HepG2 (cell line): Measurements from ENCODE around the gene SQOR.

Source experiments
- CBX2 ChIP-seq, 2 experiments: fragments of 200-600 bp in 1 of 2; sonication (generic); formaldehyde crosslinking in 1 of 2; IDR thresholded peaks; 2 replicates each; pipeline versions ENCODE4 v1.7.0 to v1.8.1; 2018 to 2022; ENCODE audit warnings: low read depth in 2 of 2, low read length in 1 of 2, mild to moderate bottlenecking in 1 of 2, missing genetic modification reagents in 1 of 2
- CEBPB ChIP-seq: IDR thresholded peaks from 2 replicates; pipeline ENCODE4 v1.6.1; 2011; ENCODE audit warnings: low read depth, low read length, improper control_type of control experiment, borderline replicate concordance
- CREB1 ChIP-seq, 2 experiments: fragments of 450-650 bp in 1 of 2; IDR thresholded peaks; 2 replicates each; pipeline ENCODE4 v1.6.1; 2016 to 2017; ENCODE audit warnings: control low read depth in 1 of 2, mild to moderate bottlenecking in 1 of 2, missing compliant biosample characterization in 1 of 2, missing genetic modification characterization in 1 of 2
- ISL2 ChIP-seq: sonication (generic); formaldehyde crosslinking; IDR thresholded peaks from 2 replicates; pipeline ENCODE4 v1.5.0; 2020; ENCODE audit warnings: missing genetic modification reagents
- NFRKB ChIP-seq: fragments of 450-650 bp; IDR thresholded peaks from 2 replicates; pipeline ENCODE4 v1.6.1; 2017
- PHF8 ChIP-seq: sonication (generic); formaldehyde crosslinking; IDR thresholded peaks from 2 replicates; pipeline ENCODE4 v1.5.0; 2020; ENCODE audit warnings: missing genetic modification reagents
- RBAK ChIP-seq: sonication (generic); formaldehyde crosslinking; IDR thresholded peaks from 2 replicates; pipeline ENCODE4 v1.5.1; 2020; ENCODE audit warnings: mild to moderate bottlenecking, missing genetic modification reagents
- ZNF577 ChIP-seq: sonication (generic); formaldehyde crosslinking; IDR thresholded peaks from 2 replicates; pipeline ENCODE4 v1.4.0; 2020; ENCODE audit warnings: mild to moderate bottlenecking, low read depth, missing genetic modification reagents, borderline replicate concordance
- TF ChIP-seq, protein P1 (sequence below): sonication (generic); formaldehyde crosslinking; IDR thresholded peaks from 2 replicates; pipeline ENCODE4 v1.5.1; 2020; ENCODE audit warnings: mild to moderate bottlenecking, moderate library complexity, missing genetic modification reagents

DNA sequence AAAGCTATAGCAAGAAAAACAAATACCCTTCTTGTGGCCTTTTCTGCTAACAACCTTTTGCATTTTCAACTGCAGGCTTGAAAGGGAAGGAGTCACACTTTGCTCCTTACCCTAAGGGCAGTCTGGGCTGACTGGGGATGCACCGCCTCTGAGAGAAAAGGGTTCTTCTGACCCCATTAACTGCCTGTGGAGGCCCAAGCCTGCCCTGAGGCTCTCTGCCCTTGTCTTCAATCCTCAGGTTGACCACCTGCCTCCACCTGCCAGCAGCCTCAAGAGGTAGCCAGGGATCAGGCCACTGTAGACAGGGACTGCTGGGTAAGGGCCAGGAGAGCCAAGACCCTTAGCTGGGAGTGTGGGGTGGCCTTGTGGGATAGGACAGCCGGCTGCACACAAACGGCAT lies 93.8 kb downstream of the SQOR start:
- TF ChIP-seq, protein P1, sequence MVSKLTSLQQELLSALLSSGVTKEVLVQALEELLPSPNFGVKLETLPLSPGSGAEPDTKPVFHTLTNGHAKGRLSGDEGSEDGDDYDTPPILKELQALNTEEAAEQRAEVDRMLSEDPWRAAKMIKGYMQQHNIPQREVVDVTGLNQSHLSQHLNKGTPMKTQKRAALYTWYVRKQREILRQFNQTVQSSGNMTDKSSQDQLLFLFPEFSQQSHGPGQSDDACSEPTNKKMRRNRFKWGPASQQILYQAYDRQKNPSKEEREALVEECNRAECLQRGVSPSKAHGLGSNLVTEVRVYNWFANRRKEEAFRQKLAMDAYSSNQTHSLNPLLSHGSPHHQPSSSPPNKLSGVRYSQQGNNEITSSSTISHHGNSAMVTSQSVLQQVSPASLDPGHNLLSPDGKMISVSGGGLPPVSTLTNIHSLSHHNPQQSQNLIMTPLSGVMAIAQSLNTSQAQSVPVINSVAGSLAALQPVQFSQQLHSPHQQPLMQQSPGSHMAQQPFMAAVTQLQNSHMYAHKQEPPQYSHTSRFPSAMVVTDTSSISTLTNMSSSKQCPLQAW (CRISPR knock-in tag), result no peak
- TF ChIP-seq ZNF577 (CRISPR knock-in tag) (no peak), CBX2 (IDR thresholded peaks at IDR 0.05; ENCODE audit: low read depth, low read length) (no peak), CBX2 (CRISPR knock-in tag; IDR thresholded peaks at IDR 0.05; ENCODE audit: low read depth) (no peak), CREB1 (IDR thresholded peaks at IDR 0.05) (no peak), CREB1 (CRISPR knock-in tag; IDR thresholded peaks at IDR 0.05) (no peak), PHF8 (no peak), ISL2 (no peak), NFRKB (no peak), RBAK (CRISPR knock-in tag) (no peak), CEBPB (no peak)
